NT2/D1 (cell line): ENCODE results near the gene DZIP1L.

Experiments used
- DNase-seq: peaks from one replicate; pipeline ENCODE4 v3.0.0-alpha.2; 2011; ENCODE audit warnings: low read depth, low spot score
- H3K27me3 ChIP-seq: 2 replicates; pipeline ENCODE4 v1.6.0; 2011; ENCODE audit warnings: mild to moderate bottlenecking; ENCODE audit not compliant: insufficient read length, insufficient read depth
- H3K36me3 ChIP-seq: 2 replicates; pipeline ENCODE4 v1.6.1; 2011; ENCODE audit warnings: mild to moderate bottlenecking, low read length, mixed read lengths; ENCODE audit not compliant: insufficient read depth, insufficient read length
- H3K4me1 ChIP-seq: 2 replicates; pipeline ENCODE4 v1.5.1; 2011; ENCODE audit not compliant: insufficient read depth, insufficient read length
- H3K4me3 ChIP-seq: 2 replicates; pipeline ENCODE4 v1.5.1; 2011; ENCODE audit warnings: low read depth; ENCODE audit not compliant: insufficient read length
- H3K9ac ChIP-seq: 2 replicates; pipeline ENCODE4 v1.6.0; 2011; ENCODE audit warnings: low read depth; ENCODE audit not compliant: insufficient read length
- H3K9me3 ChIP-seq: 2 replicates; pipeline ENCODE4 v1.5.1; 2011; ENCODE audit warnings: mild to moderate bottlenecking, low read length; ENCODE audit not compliant: insufficient read depth
- SUZ12 ChIP-seq: IDR thresholded peaks from 2 replicates; pipeline ENCODE4 v1.6.1; 2011; ENCODE audit not compliant: insufficient read length, insufficient read depth; ENCODE audit errors: extremely low read depth
- YY1 ChIP-seq: IDR thresholded peaks from 2 replicates; pipeline ENCODE4 v1.6.1; 2011; ENCODE audit not compliant: insufficient read length, insufficient read depth
- ZNF274 ChIP-seq: IDR thresholded peaks from 2 replicates; pipeline ENCODE4 v1.6.1; 2011; ENCODE audit warnings: mild to moderate bottlenecking, low read depth, low read length

Gene DZIP1L

GRCh38 chr3:138125548-138126221 is 10.3 kb upstream of the DZIP1L start:
- DNase-seq: no peak
- Histone ChIP-seq H3K27me3 (no peaks in the 10 kb centered on the region), H3K4me1 (no peaks in the 10 kb centered on the region), H3K36me3 (no peaks in the 10 kb centered on the region), H3K9ac (no peak overlapping the region), H3K9me3 (peaks cover 9% of the 10 kb centered on the region; the same call in 1 of the 2 replicates), H3K4me3 (no peak overlapping the region)
- TF ChIP-seq SUZ12: no peak
- no peak for TF ChIP-seq ZNF274
- TF ChIP-seq YY1: no peak

- no peak for DNase-seq
- Histone ChIP-seq H3K4me3 (no peak overlapping the region), H3K9me3 (peaks cover 9% of the 10 kb centered on the region; the same call in 1 of the 2 replicates), H3K9ac (no peak overlapping the region), H3K36me3 (no peaks in the 10 kb centered on the region), H3K27me3 (no peaks in the 10 kb centered on the region), H3K4me1 (no peaks in the 10 kb centered on the region)
- TF ChIP-seq SUZ12 (no peak), ZNF274 (no peak), YY1 (no peak)
These were observed 9.4 kb upstream of the DZIP1L start for GRCh38 chr3:138124706-138125355.

GRCh38 chr3:138124188-138124587 is 8.8 kb upstream of the DZIP1L start:
- Histone ChIP-seq H3K36me3 (no peaks in the 10 kb centered on the region), H3K4me3 (no peak overlapping the region), H3K9me3 (peaks cover 9% of the 10 kb centered on the region; the same call in 1 of the 2 replicates), H3K9ac (no peak overlapping the region), H3K27me3 (no peaks in the 10 kb centered on the region), H3K4me1 (no peaks in the 10 kb centered on the region)
- DNase-seq: no peak
- no peak for TF ChIP-seq SUZ12
- no peak for TF ChIP-seq YY1

GRCh38 chr3:138119423-138119766 is 4.0 kb upstream of the DZIP1L start:
- Histone ChIP-seq H3K36me3 (no peaks in the 10 kb centered on the region), H3K9me3 (peaks cover 9% of the 10 kb centered on the region; the same call in 1 of the 2 replicates), H3K9ac (no peak overlapping the region), H3K27me3 (no peaks in the 10 kb centered on the region), H3K4me1 (peaks cover 3% of the 10 kb centered on the region), H3K4me3 (no peak overlapping the region)
- no peak for DNase-seq
- TF ChIP-seq YY1 (no peak), ZNF274 (no peak), SUZ12 (no peak)

GRCh38 chr3:138118612-138119422 is 3.4 kb upstream of the DZIP1L start:
- DNase-seq: peak; percentile 75

GRCh38 chr3:138114431-138114918 is 933 bp downstream of the DZIP1L start:
- peak overlapping the region; percentile 95 for H3K9ac ChIP-seq
- H3K4me1 ChIP-seq: peaks cover 13% of the 10 kb centered on the region
- no peaks in the 10 kb centered on the region for H3K27me3 ChIP-seq
- peaks cover 17% of the 10 kb centered on the region for H3K36me3 ChIP-seq
- H3K9me3 ChIP-seq: no peaks in the 10 kb centered on the region; the same call in 1 of the 2 replicates
- DNase-seq: no peak
- peak overlapping the region; percentile 88 for H3K4me3 ChIP-seq
- TF ChIP-seq YY1 (no peak), ZNF274 (no peak), SUZ12 (no peak)

More at GRCh38 chr3:138118612-138119422, 3.4 kb upstream of the DZIP1L start:
- H3K36me3 ChIP-seq: no peaks in the 10 kb centered on the region
- peaks cover 6% of the 10 kb centered on the region; the same call in 1 of the 2 replicates for H3K9me3 ChIP-seq
- H3K27me3 ChIP-seq: no peaks in the 10 kb centered on the region
- peaks cover 7% of the 10 kb centered on the region for H3K4me1 ChIP-seq
- no peak for TF ChIP-seq YY1
- TF ChIP-seq ZNF274: no peak
- TF ChIP-seq SUZ12: no peak
- no peak overlapping the region for H3K4me3 ChIP-seq
- H3K9ac ChIP-seq: no peak overlapping the region
